ENCODE measurements around the gene SLC1A2. TPM values are rescaled to one million over a fixed set of nuclear protein-coding genes. Genes with fewer than 3 reads are reported as not detected.

Gene SLC1A2
- total RNA-seq, 1 donor from 2014 or later, result 0.41 TPM

GRCh38 chr11:35246745-35247144 is 172.6 kb downstream of the SLC1A2 start:
- Mint-ChIP-seq H3K4me1 (ENCODE audit: unreplicated experiment) (peaks cover 4% of the 10 kb centered on the region), H3K9me3 (ENCODE audit: unreplicated experiment) (no peaks in the 10 kb centered on the region), H3K36me3 (ENCODE audit: low read depth, unreplicated experiment) (no peaks in the 10 kb centered on the region), H3K27me3 (ENCODE audit: unreplicated experiment) (no peaks in the 10 kb centered on the region), H3K27ac (ENCODE audit: unreplicated experiment) (no peak overlapping the region), H3K4me3 (ENCODE audit: unreplicated experiment) (no peak overlapping the region)
- no peak for DNase-seq (ENCODE audit: low spot score)
- no peak for TF ChIP-seq CTCF (IDR thresholded peaks at IDR 0.05; ENCODE audit: unreplicated experiment)

GRCh38 chr11:35245786-35246185 is 173.6 kb downstream of the SLC1A2 start:
- no peak for TF ChIP-seq CTCF (IDR thresholded peaks at IDR 0.05; ENCODE audit: unreplicated experiment)
- Mint-ChIP-seq H3K27ac (ENCODE audit: unreplicated experiment) (no peak overlapping the region), H3K27me3 (ENCODE audit: unreplicated experiment) (no peaks in the 10 kb centered on the region), H3K9me3 (ENCODE audit: unreplicated experiment) (no peaks in the 10 kb centered on the region), H3K4me3 (ENCODE audit: unreplicated experiment) (no peak overlapping the region), H3K4me1 (ENCODE audit: unreplicated experiment) (peaks cover 3% of the 10 kb centered on the region), H3K36me3 (ENCODE audit: low read depth, unreplicated experiment) (no peaks in the 10 kb centered on the region)
- DNase-seq (ENCODE audit: low spot score), result no peak

GRCh38 chr11:35245056-35245455 is 174.3 kb downstream of the SLC1A2 start:
- TF ChIP-seq CTCF (IDR thresholded peaks at IDR 0.05; ENCODE audit: unreplicated experiment), result no peak
- Mint-ChIP-seq H3K27ac (ENCODE audit: unreplicated experiment) (no peak overlapping the region), H3K27me3 (ENCODE audit: unreplicated experiment) (no peaks in the 10 kb centered on the region), H3K36me3 (ENCODE audit: low read depth, unreplicated experiment) (no peaks in the 10 kb centered on the region), H3K9me3 (ENCODE audit: unreplicated experiment) (no peaks in the 10 kb centered on the region), H3K4me1 (ENCODE audit: unreplicated experiment) (no peaks in the 10 kb centered on the region), H3K4me3 (ENCODE audit: unreplicated experiment) (no peak overlapping the region)
- DNase-seq (ENCODE audit: low spot score), result no peak

- Mint-ChIP-seq H3K4me3 (ENCODE audit: unreplicated experiment) (no peak overlapping the region), H3K9me3 (ENCODE audit: unreplicated experiment) (no peaks in the 10 kb centered on the region), H3K27me3 (ENCODE audit: unreplicated experiment) (no peaks in the 10 kb centered on the region), H3K4me1 (ENCODE audit: unreplicated experiment) (peaks cover 3% of the 10 kb centered on the region), H3K36me3 (ENCODE audit: low read depth, unreplicated experiment) (no peaks in the 10 kb centered on the region), H3K27ac (ENCODE audit: unreplicated experiment) (no peak overlapping the region)
- no peak for TF ChIP-seq CTCF (IDR thresholded peaks at IDR 0.05; ENCODE audit: unreplicated experiment)
- DNase-seq (ENCODE audit: low spot score), result no peak
Measured at GRCh38 chr11:35243774-35244173, 175.6 kb downstream of the SLC1A2 start.

GRCh38 chr11:35242412-35243242 is 176.7 kb downstream of the SLC1A2 start:
- Mint-ChIP-seq H3K4me1 (ENCODE audit: unreplicated experiment) (peaks cover 3% of the 10 kb centered on the region), H3K4me3 (ENCODE audit: unreplicated experiment) (no peak overlapping the region), H3K27ac (ENCODE audit: unreplicated experiment) (no peak overlapping the region), H3K36me3 (ENCODE audit: low read depth, unreplicated experiment) (no peaks in the 10 kb centered on the region), H3K27me3 (ENCODE audit: unreplicated experiment) (no peaks in the 10 kb centered on the region), H3K9me3 (ENCODE audit: unreplicated experiment) (no peaks in the 10 kb centered on the region)
- no peak for DNase-seq (ENCODE audit: low spot score)
- TF ChIP-seq CTCF (IDR thresholded peaks at IDR 0.05; ENCODE audit: unreplicated experiment), result no peak
